Measurements from ENCODE around the gene ADAM15.

DNA sequence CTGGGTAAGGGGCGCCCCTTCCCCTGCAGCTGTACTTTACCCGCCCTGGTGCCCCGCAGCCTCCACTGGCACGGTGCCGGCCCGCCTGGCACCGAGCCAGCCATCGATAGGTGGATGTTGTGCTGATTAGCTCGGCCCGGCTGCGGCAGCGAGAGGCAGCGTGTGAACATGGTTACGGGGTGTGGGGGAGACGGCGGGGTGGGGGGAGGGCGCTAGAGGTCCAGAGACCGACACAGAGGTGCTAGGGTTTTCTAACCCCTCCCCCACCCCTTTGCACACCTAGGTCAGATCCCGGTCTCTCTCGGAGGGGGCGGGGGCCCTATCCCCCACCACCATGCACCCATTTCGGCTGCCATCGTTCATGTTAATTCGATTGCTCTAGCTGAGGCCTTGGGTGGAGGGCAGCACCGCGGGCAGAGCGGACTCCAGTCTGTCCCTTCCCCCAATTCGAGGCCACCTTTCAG is 19.1 kb downstream of the ADAM15 start:
- TF ChIP-seq, protein P1, sequence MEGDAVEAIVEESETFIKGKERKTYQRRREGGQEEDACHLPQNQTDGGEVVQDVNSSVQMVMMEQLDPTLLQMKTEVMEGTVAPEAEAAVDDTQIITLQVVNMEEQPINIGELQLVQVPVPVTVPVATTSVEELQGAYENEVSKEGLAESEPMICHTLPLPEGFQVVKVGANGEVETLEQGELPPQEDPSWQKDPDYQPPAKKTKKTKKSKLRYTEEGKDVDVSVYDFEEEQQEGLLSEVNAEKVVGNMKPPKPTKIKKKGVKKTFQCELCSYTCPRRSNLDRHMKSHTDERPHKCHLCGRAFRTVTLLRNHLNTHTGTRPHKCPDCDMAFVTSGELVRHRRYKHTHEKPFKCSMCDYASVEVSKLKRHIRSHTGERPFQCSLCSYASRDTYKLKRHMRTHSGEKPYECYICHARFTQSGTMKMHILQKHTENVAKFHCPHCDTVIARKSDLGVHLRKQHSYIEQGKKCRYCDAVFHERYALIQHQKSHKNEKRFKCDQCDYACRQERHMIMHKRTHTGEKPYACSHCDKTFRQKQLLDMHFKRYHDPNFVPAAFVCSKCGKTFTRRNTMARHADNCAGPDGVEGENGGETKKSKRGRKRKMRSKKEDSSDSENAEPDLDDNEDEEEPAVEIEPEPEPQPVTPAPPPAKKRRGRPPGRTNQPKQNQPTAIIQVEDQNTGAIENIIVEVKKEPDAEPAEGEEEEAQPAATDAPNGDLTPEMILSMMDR (IDR thresholded peaks at IDR 0.05; ENCODE audit: low read length): no peak
- TF ChIP-seq EZH2 (IDR thresholded peaks at IDR 0.05; ENCODE audit: borderline replicate concordance, low read length): no peak

Data from OCI-LY1 (cell line).